HepG2 (cell line): ENCODE data around the gene ACTR3. TPM values are rescaled to one million over a fixed set of nuclear protein-coding genes. Genes with fewer than 3 reads are reported as not detected.

ENCODE experiments used
- AFF4 ChIP-seq: sonication (generic); formaldehyde crosslinking; IDR thresholded peaks from 2 replicates; pipeline ENCODE4 v1.4.0; 2020; ENCODE audit warnings: missing genetic modification reagents
- CCAR2 ChIP-seq: fragments of 200-400 bp; formaldehyde crosslinking; optimal IDR thresholded peaks from 2 replicates; pipeline ENCODE3; 2018; ENCODE audit warnings: low read depth, mild to moderate bottlenecking, low read length, moderate library complexity
- CEBPG ChIP-seq: IDR thresholded peaks from 2 replicates; pipeline ENCODE4 v1.6.1; 2016
- ELF3 ChIP-seq: IDR thresholded peaks from 2 replicates; pipeline ENCODE4 v1.6.1; 2016; ENCODE audit warnings: missing genetic modification reagents, missing compliant biosample characterization
- GZF1 ChIP-seq: sonication (generic); formaldehyde crosslinking; IDR thresholded peaks from 2 replicates; pipeline ENCODE4 v1.5.1; 2020; ENCODE audit warnings: mild to moderate bottlenecking, missing genetic modification reagents
- HOXA9 ChIP-seq: sonication (generic); formaldehyde crosslinking; IDR thresholded peaks from 2 replicates; pipeline ENCODE4 v1.8.1; 2022; ENCODE audit warnings: missing genetic modification reagents, mild to moderate bottlenecking, moderate library complexity, borderline replicate concordance
- KAT8 ChIP-seq: IDR thresholded peaks from 2 replicates; pipeline ENCODE4 v1.6.1; 2016; ENCODE audit warnings: missing genetic modification reagents, missing compliant biosample characterization
- KDM6A ChIP-seq: IDR thresholded peaks from 2 replicates; pipeline ENCODE4 v1.6.1; 2016; ENCODE audit warnings: low read depth
- MED1 ChIP-seq: sonication (generic); formaldehyde crosslinking; IDR thresholded peaks from 2 replicates; pipeline ENCODE4 v1.4.0; 2020; ENCODE audit warnings: missing genetic modification reagents
- RBM39 ChIP-seq: fragments of 200-400 bp; formaldehyde crosslinking; IDR thresholded peaks from one replicate; pipeline ENCODE4 v1.6.1; 2018; ENCODE audit warnings: antibody characterized with exemption, mild to moderate bottlenecking, low read depth, low read length; ENCODE audit not compliant: poor library complexity, severe bottlenecking
- SRSF4 ChIP-seq: fragments of 200-400 bp; formaldehyde crosslinking; IDR thresholded peaks from one replicate; pipeline ENCODE4 v1.6.1; 2018; ENCODE audit warnings: mild to moderate bottlenecking, low read depth, low read length, moderate library complexity; ENCODE audit not compliant: poor library complexity, severe bottlenecking
- TCF12 ChIP-seq, 2 experiments: fragments of 450-650 bp in 1 of 2; sonication (generic) in 1 of 2; formaldehyde crosslinking in 1 of 2; IDR thresholded peaks; 2 replicates each; pipeline versions ENCODE4 v1.6.1 to v1.8.0; 2017 to 2022; ENCODE audit warnings: antibody characterized with exemption in 1 of 2, mild to moderate bottlenecking in 1 of 2, missing genetic modification reagents in 1 of 2, moderate library complexity in 1 of 2
- TFDP1 ChIP-seq: IDR thresholded peaks from 2 replicates; pipeline ENCODE4 v1.6.1; 2016; ENCODE audit warnings: missing compliant biosample characterization, missing genetic modification reagents, borderline replicate concordance
- ZBTB46 ChIP-seq: sonication (generic); formaldehyde crosslinking; IDR thresholded peaks from 2 replicates; pipeline ENCODE4 v1.4.0; 2020; ENCODE audit warnings: mild to moderate bottlenecking, missing genetic modification reagents, borderline replicate concordance
- ZNF251 ChIP-seq: sonication (generic); formaldehyde crosslinking; IDR thresholded peaks from 2 replicates; pipeline ENCODE4 v1.9.0; 2021; ENCODE audit warnings: mild to moderate bottlenecking, missing genetic modification reagents
- ZNF547 ChIP-seq: sonication (generic); formaldehyde crosslinking; IDR thresholded peaks from 2 replicates; pipeline ENCODE4 v1.5.1; 2020; ENCODE audit warnings: mild to moderate bottlenecking, missing genetic modification reagents
- ZNF552 ChIP-seq: sonication (generic); formaldehyde crosslinking; IDR thresholded peaks from 2 replicates; pipeline ENCODE4 v1.9.0; 2022; ENCODE audit warnings: missing genetic modification reagents, mild to moderate bottlenecking, borderline replicate concordance
- ZNF577 ChIP-seq: sonication (generic); formaldehyde crosslinking; IDR thresholded peaks from 2 replicates; pipeline ENCODE4 v1.4.0; 2020; ENCODE audit warnings: mild to moderate bottlenecking, low read depth, missing genetic modification reagents, borderline replicate concordance
- ZNF598 ChIP-seq: sonication (generic); formaldehyde crosslinking; IDR thresholded peaks from 2 replicates; pipeline ENCODE4 v1.5.1; 2020; ENCODE audit warnings: mild to moderate bottlenecking, missing genetic modification reagents, borderline replicate concordance
- ZNF773 ChIP-seq: sonication (generic); formaldehyde crosslinking; IDR thresholded peaks from 2 replicates; pipeline ENCODE4 v1.4.0; 2020; ENCODE audit warnings: missing genetic modification reagents, borderline replicate concordance
- ZNF775 ChIP-seq: sonication (generic); formaldehyde crosslinking; IDR thresholded peaks from 2 replicates; pipeline ENCODE4 v1.4.0; 2020; ENCODE audit warnings: missing genetic modification reagents, mild to moderate bottlenecking, moderate library complexity, borderline replicate concordance
- ZNF782 ChIP-seq: sonication (generic); formaldehyde crosslinking; IDR thresholded peaks from 2 replicates; pipeline ENCODE4 v1.4.0; 2020; ENCODE audit warnings: missing genetic modification reagents, mild to moderate bottlenecking, borderline replicate concordance
- ZNF891 ChIP-seq: sonication (generic); formaldehyde crosslinking; IDR thresholded peaks from 2 replicates; pipeline ENCODE4 v1.5.0; 2020; ENCODE audit warnings: mild to moderate bottlenecking, missing genetic modification reagents
- polyA plus RNA-seq, 8 experiments: library from polyadenylated mRNA; depleted of rRNA in 3 of 8; stranded (reverse) in 7 of 8; unstranded in 1 of 8; fragments of >200 nt; fragmentation: Illumina TruSeq in 4 of 8; extraction: Trizol in 4 of 8; gene quantifications; 2 replicates each; pipeline versions ENCODE4 v1.2.1 to v1.2.3, GENCODE V29; 2011 to 2016; ENCODE audit warnings: low read depth in 4 of 8, missing spikeins in 1 of 8, mixed read lengths in 1 of 8; ENCODE audit not compliant: insufficient read depth in 1 of 8
- total RNA-seq, 5 experiments: library from RNA; depleted of rRNA; stranded (reverse); fragments of >200 nt; fragmentation: Illumina TruSeq; extraction: Trizol; gene quantifications; 2 replicates each; pipeline ENCODE4 v1.2.3, GENCODE V29; 2016; ENCODE audit warnings: low read depth in 1 of 5

ACTR3 gene
- total and polyA plus RNA-seq, 2 of the 13 experiments (the other 11 are each of a cell fraction or from before 2014, with no cell fraction given), result 123 to 225 TPM

GRCh38 chr2:113966832-113967231, 76.9 kb downstream of the ACTR3 start (continued):
- TF ChIP-seq ZNF773, result no peak
- TF ChIP-seq KDM6A (CRISPR knock-in tag), result no peak
- TF ChIP-seq TCF12 (IDR thresholded peaks at IDR 0.05), result no peak
- TF ChIP-seq TCF12 (CRISPR knock-in tag; IDR thresholded peaks at IDR 0.05), result no peak
- TF ChIP-seq AFF4 (CRISPR knock-in tag), result 0 out of 2 replicates have a peak, but pooled peaks have one; percentile 50
- TF ChIP-seq ZNF251 (CRISPR knock-in tag), result no peak
- no peak for TF ChIP-seq CCAR2
- no peak for TF ChIP-seq ZNF598
- peak; percentile 51; the same call in 1 of the 2 replicates for TF ChIP-seq KAT8 (CRISPR knock-in tag)
- no peak for TF ChIP-seq SRSF4
- no peak for TF ChIP-seq GZF1
- TF ChIP-seq CEBPG (CRISPR knock-in tag), result 0 out of 2 replicates have a peak, but pooled peaks have one; percentile 20
- peak; percentile 95 for TF ChIP-seq ELF3
- TF ChIP-seq ZNF891 (CRISPR knock-in tag), result no peak
- no peak for TF ChIP-seq ZNF552 (CRISPR knock-in tag)
- TF ChIP-seq TFDP1 (CRISPR knock-in tag), result peak; percentile 63; the same call in 1 of the 2 replicates
- no peak for TF ChIP-seq ZNF547
- no peak for TF ChIP-seq ZNF577 (CRISPR knock-in tag)
- TF ChIP-seq MED1 (CRISPR knock-in tag), result peak; percentile 91
- TF ChIP-seq HOXA9, result no peak
- TF ChIP-seq ZNF782 (CRISPR knock-in tag), result no peak
- TF ChIP-seq ZBTB46 (CRISPR knock-in tag), result no peak
- TF ChIP-seq RBM39, result no peak
- TF ChIP-seq ZNF775, result no peak
